Endothelial cell of umbilical vein (primary cell): ENCODE results near the gene DLK1.

ENCODE experiments used
- EZH2 ChIP-seq: IDR thresholded peaks from 2 replicates; pipeline ENCODE4 v1.6.1; 2012; ENCODE audit warnings: borderline replicate concordance, low read depth, mild to moderate bottlenecking, moderate library complexity, low read length, inconsistent platforms; ENCODE audit not compliant: severe bottlenecking
- FOS ChIP-seq: IDR thresholded peaks from 2 replicates; pipeline ENCODE4 v1.6.1; 2011; ENCODE audit warnings: mild to moderate bottlenecking, low read length, moderate library complexity, borderline replicate concordance; ENCODE audit not compliant: insufficient read depth
- MYC ChIP-seq: IDR thresholded peaks from one replicate; pipeline ENCODE4 v1.6.1; 2011; ENCODE audit warnings: mild to moderate bottlenecking, low read depth, low read length
- POLR2A ChIP-seq: IDR thresholded peaks from 2 replicates; pipeline ENCODE4 v1.6.1; 2012; ENCODE audit warnings: low read depth, mild to moderate bottlenecking, control low read depth, low read length
- TF ChIP-seq, protein P1 (sequence below), 2 donors: IDR thresholded peaks; 1 replicate in 1 of 2; 2 replicates in 1 of 2; pipeline ENCODE4 v1.5.1; 2011; ENCODE audit warnings: low read length in 2 of 2, mild to moderate bottlenecking in 2 of 2, moderate library complexity in 2 of 2, control low read depth in 1 of 2, inconsistent platforms in 1 of 2, low read depth in 1 of 2; ENCODE audit not compliant: insufficient read depth in 1 of 2; ENCODE audit errors: extremely low read depth in 1 of 2
- TF ChIP-seq, protein P2 (sequence below): IDR thresholded peaks from 2 replicates; pipeline ENCODE4 v1.6.1; 2011; ENCODE audit not compliant: insufficient read depth, insufficient read length

DNA sequence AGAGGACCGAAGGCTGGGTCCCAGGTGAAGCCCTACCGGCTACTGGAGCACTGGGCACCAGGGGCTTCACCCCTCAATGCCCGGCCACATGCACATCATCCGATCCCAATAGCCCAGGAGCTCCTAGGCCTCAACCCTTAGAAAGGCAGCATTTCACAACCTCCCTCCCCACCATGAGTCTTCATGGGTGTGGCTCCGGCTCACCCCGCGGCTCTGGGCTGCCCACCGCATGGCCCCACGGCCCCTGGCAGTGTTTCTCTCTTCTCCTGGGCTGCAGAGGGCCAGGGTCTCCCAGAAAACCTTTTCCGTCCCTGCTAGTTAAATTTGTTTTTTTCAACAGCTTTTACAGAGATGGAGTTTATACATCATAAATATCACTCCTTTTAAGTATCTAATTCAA, 28.6 kb upstream of the DLK1 start:
- TF ChIP-seq, protein P1, sequence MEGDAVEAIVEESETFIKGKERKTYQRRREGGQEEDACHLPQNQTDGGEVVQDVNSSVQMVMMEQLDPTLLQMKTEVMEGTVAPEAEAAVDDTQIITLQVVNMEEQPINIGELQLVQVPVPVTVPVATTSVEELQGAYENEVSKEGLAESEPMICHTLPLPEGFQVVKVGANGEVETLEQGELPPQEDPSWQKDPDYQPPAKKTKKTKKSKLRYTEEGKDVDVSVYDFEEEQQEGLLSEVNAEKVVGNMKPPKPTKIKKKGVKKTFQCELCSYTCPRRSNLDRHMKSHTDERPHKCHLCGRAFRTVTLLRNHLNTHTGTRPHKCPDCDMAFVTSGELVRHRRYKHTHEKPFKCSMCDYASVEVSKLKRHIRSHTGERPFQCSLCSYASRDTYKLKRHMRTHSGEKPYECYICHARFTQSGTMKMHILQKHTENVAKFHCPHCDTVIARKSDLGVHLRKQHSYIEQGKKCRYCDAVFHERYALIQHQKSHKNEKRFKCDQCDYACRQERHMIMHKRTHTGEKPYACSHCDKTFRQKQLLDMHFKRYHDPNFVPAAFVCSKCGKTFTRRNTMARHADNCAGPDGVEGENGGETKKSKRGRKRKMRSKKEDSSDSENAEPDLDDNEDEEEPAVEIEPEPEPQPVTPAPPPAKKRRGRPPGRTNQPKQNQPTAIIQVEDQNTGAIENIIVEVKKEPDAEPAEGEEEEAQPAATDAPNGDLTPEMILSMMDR (IDR thresholded peaks at IDR 0.05; ENCODE audit: extremely low read depth in 1 of 2, insufficient read depth in 1 of 2, low read depth in 1 of 2, low read length in 2 of 2): no peak
- TF ChIP-seq MYC (no peak), FOS (no peak), POLR2A (no peak), EZH2 (no peak)
- TF ChIP-seq, protein P2, sequence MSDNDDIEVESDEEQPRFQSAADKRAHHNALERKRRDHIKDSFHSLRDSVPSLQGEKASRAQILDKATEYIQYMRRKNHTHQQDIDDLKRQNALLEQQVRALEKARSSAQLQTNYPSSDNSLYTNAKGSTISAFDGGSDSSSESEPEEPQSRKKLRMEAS: no peak
